Panc1 (cell line): ENCODE measurements around the gene NCK1. TPM values are rescaled to one million over a fixed set of nuclear protein-coding genes. Genes with fewer than 3 reads are reported as not detected.

ENCODE experiments used
- ATAC-seq: fragments of 200-7000 bp; cut with Tn5 transposase; 2 replicates; pipeline ENCODE4 v1.9.1; 2020; ENCODE audit warnings: mild to moderate bottlenecking, moderate library complexity
- BruUV-seq: library from RNA; stranded (reverse); fragments of 400-500 nt; replicated peaks from 2 replicates; lab custom pipeline; 2021; lab: Mats Ljungman, UMichigan
- CTCF ChIA-PET: fragments of 300-600 bp; sonication (Branson Sonifier 250); formaldehyde crosslinking; loops from one replicate; lab custom pipeline; 2022; ENCODE audit warnings: antibody characterized with exemption; lab: Charles Lee
- POLR2A ChIA-PET: fragments of 300-600 bp; sonication (Branson Sonifier 250); formaldehyde crosslinking; loops from one replicate; lab custom pipeline; 2022; ENCODE audit warnings: antibody characterized with exemption; lab: Charles Lee
- DNase-seq: peaks from one replicate; pipeline ENCODE4 v3.0.0-alpha.2; 2010; ENCODE audit warnings: low read depth, low spot score
- H3K27ac ChIP-seq: 2 replicates; pipeline ENCODE4 v1.5.1; 2011; ENCODE audit warnings: mild to moderate bottlenecking, low read length, inconsistent platforms
- H3K27me3 ChIP-seq: fragments of 200-500 bp; sonication (Bioruptor generic); 2 replicates; pipeline ENCODE4 v1.6.0; 2014; ENCODE audit warnings: low read length, inconsistent platforms; ENCODE audit not compliant: control insufficient read depth, insufficient read depth
- H3K36me3 ChIP-seq: fragments of 200-500 bp; sonication (Bioruptor generic); 2 replicates; pipeline ENCODE4 v1.5.1; 2014; ENCODE audit warnings: inconsistent platforms, mild to moderate bottlenecking, low read length, moderate library complexity; ENCODE audit not compliant: control insufficient read depth, insufficient read depth
- H3K4me1 ChIP-seq: 2 replicates; pipeline ENCODE4 v1.5.1; 2011; ENCODE audit warnings: inconsistent platforms, mild to moderate bottlenecking, low read length, moderate library complexity; ENCODE audit not compliant: control insufficient read depth, insufficient read depth
- H3K4me3 ChIP-seq, 2 experiments: 2 replicates each; pipeline ENCODE4 v1.5.1; 2011 to 2012; ENCODE audit warnings: low read depth in 2 of 2, low read length in 2 of 2, mild to moderate bottlenecking in 2 of 2, inconsistent platforms in 1 of 2, moderate library complexity in 1 of 2
- H3K9me3 ChIP-seq: fragments of 200-500 bp; sonication (Bioruptor generic); 2 replicates; pipeline ENCODE4 v1.5.1; 2014; ENCODE audit warnings: low read depth, mild to moderate bottlenecking, inconsistent platforms, low read length, moderate library complexity; ENCODE audit not compliant: control insufficient read depth, insufficient read depth
- POLR2AphosphoS5 ChIP-seq: IDR thresholded peaks from 2 replicates; pipeline ENCODE4 v1.6.1; 2012; ENCODE audit warnings: mild to moderate bottlenecking, low read depth, low read length, moderate library complexity
- REST ChIP-seq, 2 experiments: IDR thresholded peaks; 2 replicates each; pipeline ENCODE4 v1.6.1; 2011 to 2012; ENCODE audit warnings: low read depth in 2 of 2, control low read depth in 1 of 2, low read length in 1 of 2, mild to moderate bottlenecking in 1 of 2, moderate library complexity in 1 of 2; ENCODE audit not compliant: insufficient read depth in 1 of 2
- SIN3A ChIP-seq: IDR thresholded peaks from 2 replicates; pipeline ENCODE4 v1.6.1; 2012; ENCODE audit warnings: low read depth, mild to moderate bottlenecking, low read length, moderate library complexity, borderline replicate concordance; ENCODE audit not compliant: insufficient read depth
- TCF7L2 ChIP-seq: IDR thresholded peaks from 2 replicates; pipeline ENCODE4 v1.6.1; 2011; ENCODE audit warnings: mild to moderate bottlenecking, low read depth, low read length, inconsistent platforms
- in situ Hi-C: cut with HindIII; loops from 2 replicates; pipeline ENCODE4 v1.10.0; 2016; ENCODE audit warnings: low sequenced_read_pairs, low pct_unique_long_range_greater_than_20kb
- intact Hi-C: fragments of 100-400 bp; cut with micrococcal nuclease; formaldehyde crosslinking; loops from one replicate; pipeline ENCODE4 v1.10.0; 2022; ENCODE audit not compliant: unreplicated experiment
- total RNA-seq: library from RNA; stranded (reverse); gene quantifications from one replicate; pipeline ENCODE4 v1.2.1, GENCODE V29; 2021; ENCODE audit not compliant: unreplicated experiment
- TF ChIP-seq, protein P1 (sequence below): fragments of 450-650 bp; IDR thresholded peaks from 2 replicates; pipeline ENCODE4 v1.5.1; 2017; ENCODE audit warnings: mild to moderate bottlenecking

Gene NCK1
- total RNA-seq, 1 experiment from 2014 or later, result 43.5 TPM

- ChIA-PET POLR2A (interaction anchor here (0.6 kb wide), 2 partner anchors 204 to 313 kb away, joined by 3 read pairs; no protein-coding TSS in a partner anchor), CTCF (no interaction called here)
- Histone ChIP-seq H3K27ac (peak overlapping the region; percentile 49; the same call in 1 of the 2 replicates), H3K27me3 (no peaks in the 10 kb centered on the region), H3K9me3 (no peaks in the 10 kb centered on the region), H3K4me3 (no peak overlapping the region), H3K36me3 (no peaks in the 10 kb centered on the region), H3K4me1 (no peaks in the 10 kb centered on the region)
- ATAC-seq (no peak), DNase-seq (no peak)
- intact Hi-C loops, result no loop called here
- BruUV-seq, result no TSS peak
- no peak for TF ChIP-seq TCF7L2
- no peak for TF ChIP-seq REST (IDR thresholded peaks at IDR 0.05; ENCODE audit: insufficient read depth in 1 of 2, low read depth in 2 of 2, low read length in 1 of 2)
- no peak for TF ChIP-seq SIN3A
- TF ChIP-seq POLR2AphosphoS5, result no peak
- TF ChIP-seq, protein P1, sequence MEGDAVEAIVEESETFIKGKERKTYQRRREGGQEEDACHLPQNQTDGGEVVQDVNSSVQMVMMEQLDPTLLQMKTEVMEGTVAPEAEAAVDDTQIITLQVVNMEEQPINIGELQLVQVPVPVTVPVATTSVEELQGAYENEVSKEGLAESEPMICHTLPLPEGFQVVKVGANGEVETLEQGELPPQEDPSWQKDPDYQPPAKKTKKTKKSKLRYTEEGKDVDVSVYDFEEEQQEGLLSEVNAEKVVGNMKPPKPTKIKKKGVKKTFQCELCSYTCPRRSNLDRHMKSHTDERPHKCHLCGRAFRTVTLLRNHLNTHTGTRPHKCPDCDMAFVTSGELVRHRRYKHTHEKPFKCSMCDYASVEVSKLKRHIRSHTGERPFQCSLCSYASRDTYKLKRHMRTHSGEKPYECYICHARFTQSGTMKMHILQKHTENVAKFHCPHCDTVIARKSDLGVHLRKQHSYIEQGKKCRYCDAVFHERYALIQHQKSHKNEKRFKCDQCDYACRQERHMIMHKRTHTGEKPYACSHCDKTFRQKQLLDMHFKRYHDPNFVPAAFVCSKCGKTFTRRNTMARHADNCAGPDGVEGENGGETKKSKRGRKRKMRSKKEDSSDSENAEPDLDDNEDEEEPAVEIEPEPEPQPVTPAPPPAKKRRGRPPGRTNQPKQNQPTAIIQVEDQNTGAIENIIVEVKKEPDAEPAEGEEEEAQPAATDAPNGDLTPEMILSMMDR, result no peak
- in situ Hi-C loops, result no loop called here
These were observed 26.0 kb upstream of the NCK1 start for GRCh38 chr3:136835813-136836510.

DNA sequence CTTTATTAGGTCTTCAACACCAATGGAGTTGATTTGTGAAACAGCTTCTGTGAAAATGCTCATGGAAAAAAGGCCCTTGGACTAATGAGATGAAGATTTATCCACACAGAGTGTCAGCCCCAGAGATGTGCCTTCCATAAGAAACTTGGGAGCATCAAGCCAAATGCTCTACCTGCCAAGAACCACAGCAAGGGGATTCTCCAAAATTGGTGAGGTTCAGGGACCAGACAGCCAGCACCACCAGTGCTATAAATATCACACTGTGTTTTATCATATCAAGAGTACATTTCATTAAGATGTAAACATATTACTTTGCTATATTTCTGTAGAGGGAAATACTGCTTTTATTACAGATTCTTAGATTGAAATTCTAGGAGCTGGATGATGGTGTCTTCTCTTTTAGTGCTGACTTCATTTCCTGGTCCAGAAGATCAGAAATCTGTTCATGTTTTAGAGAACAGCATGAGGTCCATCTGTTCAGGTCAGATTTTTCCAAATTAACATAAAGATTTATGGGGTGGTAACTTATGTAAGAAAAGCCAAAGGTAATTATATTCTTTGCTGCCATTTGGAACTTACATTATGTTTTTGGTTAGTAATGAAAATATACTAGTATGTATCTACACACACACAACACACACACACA is 25.4 kb upstream of the NCK1 start:
- H3K27ac ChIP-seq, result peak overlapping the region; percentile 49; the same call in 1 of the 2 replicates
- CTCF ChIA-PET, result interaction anchor here (0.7 kb wide), 1 partner anchor 11 kb away, joined by 3 read pairs; no protein-coding TSS in a partner anchor

More for the DNA sequence above, 25.4 kb upstream of the NCK1 start:
- H3K4me3 ChIP-seq, result no peak overlapping the region
- no peak for TF ChIP-seq TCF7L2
- TF ChIP-seq SIN3A, result no peak
- no peak for TF ChIP-seq POLR2AphosphoS5
- TF ChIP-seq REST (IDR thresholded peaks at IDR 0.05; ENCODE audit: insufficient read depth in 1 of 2, low read depth in 2 of 2, low read length in 1 of 2), result no peak
- TF ChIP-seq, protein P1, result no peak
- DNase-seq, result no peak
- intact Hi-C loops (no loop called here), in situ Hi-C loops (no loop called here)
- no peak for ATAC-seq
- no peaks in the 10 kb centered on the region for H3K4me1 ChIP-seq
- POLR2A ChIA-PET, result no interaction called here
- no peaks in the 10 kb centered on the region for H3K36me3 ChIP-seq
- no peaks in the 10 kb centered on the region for H3K27me3 ChIP-seq
- no TSS peak for BruUV-seq
- H3K9me3 ChIP-seq, result no peaks in the 10 kb centered on the region
